Colonic mucosa (tissue), 4 donors: Measurements from ENCODE around the gene TSPAN4. TPM values are rescaled to one million over a fixed set of nuclear protein-coding genes. Genes with fewer than 3 reads are reported as not detected.
A peak's percentile ranks its signal among the peaks of the same experiment; 100 is the strongest.

ENCODE experiments used
- DNase-seq: peaks from one replicate; pipeline ENCODE4 v3.0.0-alpha.2; 2020
- H3K27ac ChIP-seq: fragments of 200-600 bp; one replicate; pipeline ENCODE4 v1.8.0; 2021
- H3K27me3 ChIP-seq: fragments of 200-600 bp; one replicate; pipeline ENCODE4 v1.8.0; 2021
- H3K36me3 ChIP-seq: fragments of 200-600 bp; one replicate; pipeline ENCODE4 v1.8.0; 2021
- H3K4me1 ChIP-seq: fragments of 200-600 bp; one replicate; pipeline ENCODE4 v1.8.0; 2021; ENCODE audit warnings: mild to moderate bottlenecking
- H3K4me3 ChIP-seq: fragments of 200-600 bp; one replicate; pipeline ENCODE4 v1.8.0; 2021
- H3K9ac ChIP-seq, 2 donors: one replicate each; pipeline ENCODE4 v1.7.0; 2013; ENCODE audit warnings: control low read depth in 2 of 2, low read depth in 2 of 2, low read length in 2 of 2
- H3K9me3 ChIP-seq: fragments of 200-600 bp; one replicate; pipeline ENCODE4 v1.8.0; 2021
- CTCF ChIP-seq: fragments of 200-600 bp; IDR thresholded peaks from one replicate; pipeline ENCODE4 v1.8.0; 2022; ENCODE audit warnings: antibody characterized with exemption, mild to moderate bottlenecking
- intact Hi-C: fragments of 100-400 bp; cut with DNase I; formaldehyde crosslinking; loops from one replicate; pipeline ENCODE4 v1.14.1; 2022
- total RNA-seq, 2 donors: library from RNA; stranded (reverse); fragmentation: NEBNext Ultra II Directional in 1 of 2; extraction: Animal tissue kit (Norgen Biotek cat#: 25700) in 1 of 2; gene quantifications; one replicate each; pipeline ENCODE4 v1.2.1, GENCODE V29; 2021
- donor health status: healthy.
- donor health status: DM: no; HTN: no; CAD: no.
- donor health status: DM: no; HTN: no; CAD: no.

Gene TSPAN4
- total RNA-seq, 2 donors from 2014 or later, result 12.1 to 12.7 TPM

DNA sequence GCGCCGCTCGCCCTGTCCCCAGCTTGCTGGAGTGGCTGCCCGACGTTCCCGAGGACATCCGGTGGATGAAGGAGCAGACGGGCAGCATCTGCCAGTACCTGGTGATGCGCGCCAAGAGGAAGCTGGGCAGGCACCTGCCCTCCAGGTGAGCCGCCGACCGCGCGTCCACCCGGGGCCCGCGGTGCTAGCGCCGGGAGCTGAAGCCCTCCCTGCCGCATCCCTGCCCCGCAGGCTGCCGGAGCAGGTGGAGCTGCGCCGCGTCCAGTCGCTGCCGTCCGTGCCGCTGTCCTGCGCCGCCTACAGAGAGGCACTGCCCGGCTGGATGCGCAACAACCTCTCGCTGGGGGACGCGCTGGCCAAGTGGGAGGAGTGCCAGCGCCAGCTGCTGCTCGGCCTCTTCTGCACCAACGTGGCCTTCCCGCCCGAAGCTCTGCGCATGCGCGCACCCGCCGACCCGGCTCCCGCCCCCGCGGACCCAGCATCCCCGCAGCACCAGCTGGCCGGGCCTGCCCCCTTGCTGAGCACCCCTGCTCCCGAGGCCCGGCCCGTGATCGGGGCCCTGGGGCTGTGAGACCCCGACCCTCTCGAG is 18.3 kb upstream of the TSPAN4 start:
- intact Hi-C loops, result no loop called here
- Histone ChIP-seq H3K9ac (peak overlapping the region; percentile 13 to 84), H3K4me1 (peaks cover 46% of the 10 kb centered on the region), H3K4me3 (no peak overlapping the region), H3K27me3 (peaks cover 6% of the 10 kb centered on the region), H3K9me3 (no peaks in the 10 kb centered on the region), H3K36me3 (peaks cover 7% of the 10 kb centered on the region), H3K27ac (peak overlapping the region; percentile 93)
- no peak for TF ChIP-seq CTCF
- peak; percentile 81 for DNase-seq

DNA sequence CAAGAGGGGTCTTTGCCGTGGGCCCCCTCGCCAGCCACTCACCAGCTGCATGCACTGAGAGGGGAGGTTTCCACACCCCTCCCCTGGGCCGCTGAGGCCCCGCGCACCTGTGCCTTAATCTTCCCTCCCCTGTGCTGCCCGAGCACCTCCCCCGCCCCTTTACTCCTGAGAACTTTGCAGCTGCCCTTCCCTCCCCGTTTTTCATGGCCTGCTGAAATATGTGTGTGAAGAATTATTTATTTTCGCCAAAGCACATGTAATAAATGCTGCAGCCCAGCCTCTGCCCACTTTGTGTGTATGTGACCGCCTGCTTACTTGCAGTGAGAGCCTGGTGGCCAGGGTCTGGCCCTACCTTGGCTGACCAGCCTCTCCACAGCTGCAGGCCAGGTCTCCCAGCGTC is 17.7 kb upstream of the TSPAN4 start:
- peak overlapping the region; percentile 93 for H3K27ac ChIP-seq
- peaks cover 7% of the 10 kb centered on the region for H3K36me3 ChIP-seq
- TF ChIP-seq CTCF, result no peak
- no peak overlapping the region for H3K4me3 ChIP-seq
- intact Hi-C loops, result no loop called here
- H3K9me3 ChIP-seq, result no peaks in the 10 kb centered on the region
- H3K9ac ChIP-seq, result peak overlapping the region; percentile 1 to 84
- H3K4me1 ChIP-seq, result peaks cover 51% of the 10 kb centered on the region
- H3K27me3 ChIP-seq, result peaks cover 6% of the 10 kb centered on the region
- no peak for DNase-seq

DNA sequence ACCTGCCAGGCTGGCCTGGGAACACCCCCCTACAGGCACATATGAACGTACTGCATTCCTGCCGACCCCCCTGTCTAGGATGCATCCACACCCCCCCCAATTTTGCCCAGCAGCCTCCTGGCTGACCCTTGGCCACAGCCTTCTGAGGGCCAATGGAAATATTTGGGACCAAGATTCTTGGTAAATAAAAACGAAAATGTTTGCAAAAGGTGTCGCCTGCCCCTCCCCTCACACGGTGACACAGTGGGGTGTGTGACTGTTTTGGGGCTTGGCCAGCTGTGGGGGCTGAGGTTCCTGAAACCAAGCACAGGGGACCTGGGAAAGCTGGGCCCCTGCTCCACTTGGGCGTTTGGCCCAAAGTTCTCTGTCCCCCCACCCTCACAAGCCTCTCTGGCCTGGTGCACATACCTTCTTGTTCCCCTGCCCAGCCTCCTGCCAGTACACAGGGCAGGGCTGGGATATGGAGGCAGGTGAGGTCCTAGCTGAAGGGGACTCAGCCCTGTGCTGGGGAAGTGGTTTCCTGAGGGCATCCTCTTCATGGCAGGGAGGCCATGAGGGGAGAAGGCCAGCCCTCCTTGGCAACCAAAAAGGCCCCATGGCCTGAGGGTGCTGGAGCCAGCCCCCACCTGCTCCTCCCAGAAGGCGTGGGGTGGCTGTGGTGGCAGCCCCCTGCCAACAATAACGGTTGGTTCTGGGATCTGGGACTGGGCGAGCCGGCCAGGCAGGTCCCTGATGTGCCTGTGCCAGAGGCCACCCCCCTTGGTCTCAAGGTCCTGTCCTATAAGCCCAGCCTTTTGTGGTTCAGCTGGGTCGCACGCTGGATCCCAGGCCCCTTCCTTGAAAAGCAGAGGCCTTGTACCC is 17.1 kb upstream of the TSPAN4 start:
- Histone ChIP-seq H3K4me1 (peaks cover 47% of the 10 kb centered on the region), H3K27ac (peak overlapping the region; percentile 93), H3K9ac (peak overlapping the region in 1 of 2 donors; percentile 84), H3K27me3 (peaks cover 9% of the 10 kb centered on the region), H3K9me3 (no peaks in the 10 kb centered on the region), H3K36me3 (peaks cover 7% of the 10 kb centered on the region), H3K4me3 (no peak overlapping the region)
- no peak for TF ChIP-seq CTCF
- peak; percentile 81 for DNase-seq
- intact Hi-C loops, result no loop called here

DNA sequence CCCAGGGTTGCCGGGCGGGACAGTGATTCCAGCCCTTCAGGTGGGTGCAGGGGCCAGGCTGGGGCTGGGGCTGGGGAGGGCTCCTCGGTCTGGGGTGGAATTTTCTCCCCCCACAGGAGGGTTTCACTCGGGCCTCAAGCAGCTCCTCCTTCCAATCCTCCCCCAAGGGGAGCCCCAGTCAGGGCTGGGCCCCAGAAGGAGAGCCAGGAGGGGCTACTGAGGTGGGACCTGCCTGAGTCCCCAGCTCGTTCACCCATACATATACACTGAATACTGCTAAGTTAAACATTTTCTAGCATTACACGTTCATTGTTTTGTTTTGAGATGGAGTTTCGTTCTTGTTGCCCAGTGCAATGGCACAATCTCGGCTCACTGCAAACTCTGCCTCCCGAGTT is 16.4 kb upstream of the TSPAN4 start:
- no peak for DNase-seq
- peak overlapping the region; percentile 41 for H3K4me3 ChIP-seq
- peaks cover 7% of the 10 kb centered on the region for H3K36me3 ChIP-seq
- TF ChIP-seq CTCF, result no peak
- H3K4me1 ChIP-seq, result peaks cover 41% of the 10 kb centered on the region
- intact Hi-C loops, result no loop called here
- peaks cover 15% of the 10 kb centered on the region for H3K27me3 ChIP-seq
- H3K9me3 ChIP-seq, result no peaks in the 10 kb centered on the region
- peak overlapping the region; percentile 84 for H3K9ac ChIP-seq
- H3K27ac ChIP-seq, result peak overlapping the region; percentile 93

GRCh38 chr11:826836-827145 is 15.9 kb upstream of the TSPAN4 start:
- no peaks in the 10 kb centered on the region for H3K9me3 ChIP-seq
- H3K9ac ChIP-seq, result peak overlapping the region; percentile 84
- intact Hi-C loops, result no loop called here
- no peak for DNase-seq
- H3K36me3 ChIP-seq, result peaks cover 7% of the 10 kb centered on the region
- H3K27ac ChIP-seq, result peak overlapping the region; percentile 93
- H3K4me1 ChIP-seq, result peaks cover 35% of the 10 kb centered on the region
- H3K27me3 ChIP-seq, result peaks cover 18% of the 10 kb centered on the region
- H3K4me3 ChIP-seq, result peak overlapping the region; percentile 41
- no peak for TF ChIP-seq CTCF
